ENCODE data around the gene GZF1. TPM values are rescaled to one million over a fixed set of nuclear protein-coding genes. Genes with fewer than 3 reads are reported as not detected.

The GZF1 gene
- total RNA-seq, 1 donor, result 14.5 TPM

DNA sequence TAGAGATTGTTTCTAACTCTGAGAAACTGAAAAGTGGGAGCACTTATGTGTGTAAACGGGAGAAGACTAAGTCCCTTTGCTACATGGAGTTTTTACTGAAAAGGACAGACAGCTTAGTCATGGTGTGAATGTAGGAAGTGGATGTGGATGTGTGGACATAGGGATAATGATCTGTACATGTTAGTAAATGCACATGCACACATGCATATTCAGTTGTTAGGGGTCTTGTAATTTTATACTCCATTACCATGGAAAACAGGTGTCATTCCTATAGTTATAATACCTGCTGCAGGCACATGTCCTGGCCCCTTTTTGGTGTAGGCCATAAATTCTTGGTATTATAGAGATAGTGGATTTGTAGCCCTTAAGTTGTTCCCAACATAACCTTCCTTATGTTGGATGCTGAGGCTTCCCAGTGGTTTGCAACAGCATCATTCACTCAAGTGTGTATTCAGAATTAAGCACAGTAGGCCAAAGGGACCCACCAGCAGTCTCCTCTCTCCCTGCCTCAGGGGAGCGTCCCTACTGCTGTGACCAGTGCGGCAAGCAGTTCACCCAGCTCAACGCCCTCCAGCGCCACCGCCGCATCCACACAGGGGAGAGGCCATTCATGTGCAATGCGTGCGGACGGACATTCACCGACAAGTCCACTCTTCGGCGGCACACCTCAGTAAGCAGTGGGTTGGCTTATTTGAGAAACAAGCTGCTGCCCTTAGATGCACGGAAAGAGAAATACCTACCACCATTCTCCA is 7.3 kb downstream of the GZF1 start:
- H3K27me3 ChIP-seq (ENCODE audit: insufficient read depth, low read length), result no peaks in the 10 kb centered on the region
- H3K36me3 ChIP-seq (ENCODE audit: insufficient read depth, low read length), result peaks cover 82% of the 10 kb centered on the region
- H3K4me2 ChIP-seq (ENCODE audit: insufficient read depth, low read length), result no peak overlapping the region
- H2AFZ ChIP-seq (ENCODE audit: low read length), result no peak overlapping the region
- H3K4me3 ChIP-seq (ENCODE audit: insufficient read depth, low read length), result no peak overlapping the region
- TF ChIP-seq, protein P1, sequence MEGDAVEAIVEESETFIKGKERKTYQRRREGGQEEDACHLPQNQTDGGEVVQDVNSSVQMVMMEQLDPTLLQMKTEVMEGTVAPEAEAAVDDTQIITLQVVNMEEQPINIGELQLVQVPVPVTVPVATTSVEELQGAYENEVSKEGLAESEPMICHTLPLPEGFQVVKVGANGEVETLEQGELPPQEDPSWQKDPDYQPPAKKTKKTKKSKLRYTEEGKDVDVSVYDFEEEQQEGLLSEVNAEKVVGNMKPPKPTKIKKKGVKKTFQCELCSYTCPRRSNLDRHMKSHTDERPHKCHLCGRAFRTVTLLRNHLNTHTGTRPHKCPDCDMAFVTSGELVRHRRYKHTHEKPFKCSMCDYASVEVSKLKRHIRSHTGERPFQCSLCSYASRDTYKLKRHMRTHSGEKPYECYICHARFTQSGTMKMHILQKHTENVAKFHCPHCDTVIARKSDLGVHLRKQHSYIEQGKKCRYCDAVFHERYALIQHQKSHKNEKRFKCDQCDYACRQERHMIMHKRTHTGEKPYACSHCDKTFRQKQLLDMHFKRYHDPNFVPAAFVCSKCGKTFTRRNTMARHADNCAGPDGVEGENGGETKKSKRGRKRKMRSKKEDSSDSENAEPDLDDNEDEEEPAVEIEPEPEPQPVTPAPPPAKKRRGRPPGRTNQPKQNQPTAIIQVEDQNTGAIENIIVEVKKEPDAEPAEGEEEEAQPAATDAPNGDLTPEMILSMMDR (IDR thresholded peaks at IDR 0.05; ENCODE audit: extremely low read depth, low read depth, low read length), result no peak
- no peaks in the 10 kb centered on the region for H3K9me3 ChIP-seq (ENCODE audit: low read depth, low read length)
- H3K27ac ChIP-seq (ENCODE audit: low read depth, low read length), result peak overlapping the region; percentile 55
- DNase-seq (ENCODE audit: insufficient read length, low spot score, missing footprints), result peak; percentile 59
- H3K4me1 ChIP-seq (ENCODE audit: insufficient read depth, low read length), result peaks cover 31% of the 10 kb centered on the region
- H3K79me2 ChIP-seq (ENCODE audit: insufficient read depth, low read length), result peaks cover 70% of the 10 kb centered on the region
- peaks cover 33% of the 10 kb centered on the region for H4K20me1 ChIP-seq (ENCODE audit: insufficient read depth, low read length)

DNA sequence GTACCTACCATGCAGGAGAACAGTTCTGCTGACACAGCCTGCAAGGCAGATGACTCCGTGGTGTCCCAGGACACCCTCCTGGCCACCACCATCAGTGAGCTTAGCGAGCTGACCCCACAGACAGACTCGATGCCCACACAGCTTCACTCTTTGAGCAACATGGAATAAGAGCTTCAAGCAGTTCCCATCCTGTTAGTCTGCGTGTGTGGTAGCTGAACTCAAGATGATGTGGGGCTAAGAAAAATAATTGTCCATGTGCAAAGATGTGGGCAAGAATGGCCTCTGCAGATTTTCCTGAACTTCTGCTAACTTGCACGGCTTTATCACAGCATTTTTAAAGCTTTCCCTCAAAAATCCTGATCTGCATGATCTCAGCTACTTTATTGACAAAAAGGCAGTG is 8.3 kb downstream of the GZF1 start:
- peaks cover 74% of the 10 kb centered on the region for H3K36me3 ChIP-seq (ENCODE audit: insufficient read depth, low read length)
- H3K79me2 ChIP-seq (ENCODE audit: insufficient read depth, low read length), result peaks cover 59% of the 10 kb centered on the region
- H3K27me3 ChIP-seq (ENCODE audit: insufficient read depth, low read length), result no peaks in the 10 kb centered on the region

DNA sequence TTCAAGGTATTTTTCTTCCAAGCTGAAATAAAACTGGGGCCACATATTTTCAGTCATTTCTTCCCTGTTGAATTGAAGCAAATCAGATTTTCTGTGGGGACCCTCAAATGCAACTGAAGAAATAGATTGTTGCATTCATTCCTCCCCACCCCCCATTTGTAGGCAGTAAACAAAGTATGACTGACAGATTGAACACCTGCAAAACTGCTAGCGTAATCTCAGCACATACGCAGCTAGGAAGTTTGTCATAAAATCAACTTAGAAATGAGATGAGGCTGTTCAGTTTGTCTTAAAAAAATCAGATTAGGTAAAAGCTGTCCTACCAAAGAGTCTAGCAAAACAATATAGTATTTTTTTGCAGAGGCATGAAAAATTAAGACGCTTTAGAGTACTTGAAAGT is 8.9 kb downstream of the GZF1 start:
- Histone ChIP-seq H3K9me3 (ENCODE audit: low read depth, low read length) (no peaks in the 10 kb centered on the region), H2AFZ (ENCODE audit: low read length) (no peak overlapping the region), H3K4me3 (ENCODE audit: insufficient read depth, low read length) (no peak overlapping the region), H3K4me1 (ENCODE audit: insufficient read depth, low read length) (peaks cover 32% of the 10 kb centered on the region), H3K4me2 (ENCODE audit: insufficient read depth, low read length) (no peak overlapping the region), H4K20me1 (ENCODE audit: insufficient read depth, low read length) (peaks cover 30% of the 10 kb centered on the region), H3K79me2 (ENCODE audit: insufficient read depth, low read length) (peaks cover 58% of the 10 kb centered on the region), H3K36me3 (ENCODE audit: insufficient read depth, low read length) (peaks cover 74% of the 10 kb centered on the region), H3K27me3 (ENCODE audit: insufficient read depth, low read length) (no peaks in the 10 kb centered on the region), H3K27ac (ENCODE audit: low read depth, low read length) (no peak overlapping the region)
- no peak for DNase-seq (ENCODE audit: insufficient read length, low spot score, missing footprints)
- TF ChIP-seq, protein P1 (IDR thresholded peaks at IDR 0.05; ENCODE audit: extremely low read depth, low read depth, low read length), result no peak

More for the DNA sequence above, 8.3 kb downstream of the GZF1 start:
- Histone ChIP-seq H2AFZ (ENCODE audit: low read length) (no peak overlapping the region), H3K9me3 (ENCODE audit: low read depth, low read length) (no peaks in the 10 kb centered on the region), H4K20me1 (ENCODE audit: insufficient read depth, low read length) (peaks cover 30% of the 10 kb centered on the region), H3K27ac (ENCODE audit: low read depth, low read length) (no peak overlapping the region), H3K4me1 (ENCODE audit: insufficient read depth, low read length) (peaks cover 33% of the 10 kb centered on the region), H3K4me2 (ENCODE audit: insufficient read depth, low read length) (no peak overlapping the region), H3K4me3 (ENCODE audit: insufficient read depth, low read length) (no peak overlapping the region)
- TF ChIP-seq, protein P1 (IDR thresholded peaks at IDR 0.05; ENCODE audit: extremely low read depth, low read depth, low read length), result no peak
- no peak for DNase-seq (ENCODE audit: insufficient read length, low spot score, missing footprints)

DNA sequence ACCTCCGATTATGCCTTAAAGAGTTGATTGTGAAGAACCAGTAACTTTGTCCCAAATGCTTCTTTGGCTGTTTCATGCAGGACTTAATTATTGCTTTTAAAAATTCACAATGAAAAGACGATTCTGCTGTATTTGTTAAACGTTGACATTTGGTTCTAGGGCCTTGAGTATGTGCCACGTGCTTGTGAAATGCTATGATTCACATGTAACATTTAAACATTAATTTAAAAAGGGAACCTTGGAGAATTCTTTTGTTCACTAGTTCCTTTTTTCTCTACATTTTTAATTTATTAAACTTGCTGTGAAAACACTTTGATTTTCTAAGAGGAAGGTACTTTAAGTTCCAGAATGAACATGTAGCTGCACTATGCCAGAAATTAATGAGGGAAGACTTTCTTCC is 9.5 kb downstream of the GZF1 start:
- Histone ChIP-seq H3K27ac (ENCODE audit: low read depth, low read length) (no peak overlapping the region), H3K79me2 (ENCODE audit: insufficient read depth, low read length) (peaks cover 52% of the 10 kb centered on the region), H3K36me3 (ENCODE audit: insufficient read depth, low read length) (peaks cover 77% of the 10 kb centered on the region), H3K9me3 (ENCODE audit: low read depth, low read length) (no peaks in the 10 kb centered on the region), H3K4me1 (ENCODE audit: insufficient read depth, low read length) (peaks cover 26% of the 10 kb centered on the region), H3K4me2 (ENCODE audit: insufficient read depth, low read length) (no peak overlapping the region), H3K4me3 (ENCODE audit: insufficient read depth, low read length) (no peak overlapping the region), H3K27me3 (ENCODE audit: insufficient read depth, low read length) (no peaks in the 10 kb centered on the region), H2AFZ (ENCODE audit: low read length) (no peak overlapping the region), H4K20me1 (ENCODE audit: insufficient read depth, low read length) (peaks cover 27% of the 10 kb centered on the region)
- TF ChIP-seq, protein P1 (IDR thresholded peaks at IDR 0.05; ENCODE audit: extremely low read depth, low read depth, low read length), result no peak
- no peak for DNase-seq (ENCODE audit: insufficient read length, low spot score, missing footprints)
